ENCODE results near the gene GALNT14. TPM values are rescaled to one million over a fixed set of nuclear protein-coding genes. Genes with fewer than 3 reads are reported as not detected.

The GALNT14 gene
- total and polyA plus RNA-seq, 9 of the 15 experiments (the other 6 are each of a cell fraction or from before 2014, with no cell fraction given), result 0.11 TPM; not detected in 8

DNA sequence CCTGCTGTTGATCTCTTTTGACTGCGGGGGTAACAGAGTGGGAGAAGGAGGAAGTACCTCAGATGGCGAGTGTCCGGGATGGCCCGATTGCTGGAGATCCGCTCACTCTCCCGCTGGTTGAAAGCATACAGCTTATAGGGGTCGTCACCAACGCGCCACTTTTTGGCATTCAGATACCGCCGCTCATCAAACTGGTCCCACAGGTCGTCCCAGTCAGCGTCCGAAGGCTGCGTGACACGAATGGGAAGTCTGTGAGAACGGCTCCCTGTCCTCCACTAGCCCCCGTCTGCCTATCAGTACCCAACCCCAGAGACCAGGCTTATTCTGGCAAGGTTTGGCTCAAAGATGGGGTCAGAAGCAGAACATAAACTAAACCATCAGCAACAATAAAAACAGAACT lies 145.5 kb downstream of the GALNT14 start (continued):
- TF ChIP-seq, protein P1, sequence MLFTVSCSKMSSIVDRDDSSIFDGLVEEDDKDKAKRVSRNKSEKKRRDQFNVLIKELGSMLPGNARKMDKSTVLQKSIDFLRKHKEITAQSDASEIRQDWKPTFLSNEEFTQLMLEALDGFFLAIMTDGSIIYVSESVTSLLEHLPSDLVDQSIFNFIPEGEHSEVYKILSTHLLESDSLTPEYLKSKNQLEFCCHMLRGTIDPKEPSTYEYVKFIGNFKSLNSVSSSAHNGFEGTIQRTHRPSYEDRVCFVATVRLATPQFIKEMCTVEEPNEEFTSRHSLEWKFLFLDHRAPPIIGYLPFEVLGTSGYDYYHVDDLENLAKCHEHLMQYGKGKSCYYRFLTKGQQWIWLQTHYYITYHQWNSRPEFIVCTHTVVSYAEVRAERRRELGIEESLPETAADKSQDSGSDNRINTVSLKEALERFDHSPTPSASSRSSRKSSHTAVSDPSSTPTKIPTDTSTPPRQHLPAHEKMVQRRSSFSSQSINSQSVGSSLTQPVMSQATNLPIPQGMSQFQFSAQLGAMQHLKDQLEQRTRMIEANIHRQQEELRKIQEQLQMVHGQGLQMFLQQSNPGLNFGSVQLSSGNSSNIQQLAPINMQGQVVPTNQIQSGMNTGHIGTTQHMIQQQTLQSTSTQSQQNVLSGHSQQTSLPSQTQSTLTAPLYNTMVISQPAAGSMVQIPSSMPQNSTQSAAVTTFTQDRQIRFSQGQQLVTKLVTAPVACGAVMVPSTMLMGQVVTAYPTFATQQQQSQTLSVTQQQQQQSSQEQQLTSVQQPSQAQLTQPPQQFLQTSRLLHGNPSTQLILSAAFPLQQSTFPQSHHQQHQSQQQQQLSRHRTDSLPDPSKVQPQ (CRISPR knock-in tag; IDR thresholded peaks at IDR 0.05; ENCODE audit: borderline replicate concordance), result no peak
- TF ChIP-seq NFRKB (IDR thresholded peaks at IDR 0.05; ENCODE audit: low read depth) (no peak), CBX8 (IDR thresholded peaks at IDR 0.05; ENCODE audit: borderline replicate concordance, extremely low read depth, low read depth, low read length, poor library complexity, severe bottlenecking) (no peak)

- no TSS peak for BruUV-seq (replicated peaks)
- no peak overlapping the region for H3K4me2 ChIP-seq (ENCODE audit: insufficient read depth, low read length)
- intact Hi-C loops (cut with micrococcal nuclease), result no loop called here
- no peaks in the 10 kb centered on the region for H3K9me1 ChIP-seq (ENCODE audit: control insufficient read depth, insufficient read depth, low read length)
- ATAC-seq (no peak), DNase-seq (ENCODE audit: extremely low read depth in 1 of 4, low spot score in 3 of 4) (no peak), FAIRE-seq (no peak)
- H3K27ac ChIP-seq (ENCODE audit: extremely low read depth, low read depth, low read length), result no peak overlapping the region
- TF ChIP-seq TFAM (CRISPR knock-in tag; conservative IDR thresholded peaks at IDR 0.05), result no peak
- TF ChIP-seq NCOA4 (IDR thresholded peaks at IDR 0.05; ENCODE audit: partially characterized antibody), result no peak
- no peak for TF ChIP-seq ZFP36 (IDR thresholded peaks at IDR 0.05; ENCODE audit: low read depth, low read length, partially characterized antibody)
- no peak for TF ChIP-seq NFIX (CRISPR knock-in tag; IDR thresholded peaks at IDR 0.05; ENCODE audit: low read depth)
- no peak for TF ChIP-seq GABPB2 (CRISPR knock-in tag; conservative IDR thresholded peaks at IDR 0.05)
- no peak for TF ChIP-seq CXXC5 (CRISPR knock-in tag; IDR thresholded peaks at IDR 0.05)
- H3K4me1 ChIP-seq (replicated peaks in 1 of 2; ENCODE audit: control insufficient read depth in 2 of 2, insufficient read depth in 2 of 2, low read length in 2 of 2), result no peaks in the 10 kb centered on the region
- H4K20me1 ChIP-seq (replicated peaks; ENCODE audit: control insufficient read depth, insufficient read depth, low read length), result no peaks in the 10 kb centered on the region; the same call in 1 of the 2 replicates
- H2AFZ ChIP-seq (ENCODE audit: low read depth, low read length), result no peak overlapping the region
- H3K27me3 ChIP-seq (ENCODE audit: control insufficient read depth in 2 of 2, insufficient read depth in 2 of 2, low read length in 2 of 2), result peaks cover 0 to 34% of the 10 kb centered on the region in 2 experiments; a peak in 3 of 5 replicates
- in situ Hi-C loops (cut with MboI), result no loop called here
- no peaks in the 10 kb centered on the region for H3K9me3 ChIP-seq (replicated peaks; ENCODE audit: control insufficient read depth, insufficient read depth, low read depth, low read length)
- H3K4me3 ChIP-seq, result no peak overlapping the region
- WGBS (ENCODE audit: insufficient coverage, low coverage, missing lambda C conversion rate), result 2% methylated on average over 4 of the region's 4 CpGs
- no peak overlapping the region for H3K9ac ChIP-seq (ENCODE audit: insufficient read depth in 1 of 2, low read depth in 2 of 2, low read length in 2 of 2)
- H3K36me3 ChIP-seq (ENCODE audit: control insufficient read depth, insufficient read depth, low read length), result no peaks in the 10 kb centered on the region
- ChIA-PET CTCF (ENCODE audit: low intra/inter-chr PET ratio) (no interaction called here), POLR2A (no interaction called here)
- no peaks in the 10 kb centered on the region for H3K79me2 ChIP-seq (ENCODE audit: control insufficient read depth, insufficient read depth, low read length)
Measured at GRCh38 chr2:30990671-30991070, 147.6 kb downstream of the GALNT14 start.
